Nephron (organoid): ENCODE measurements around the gene SLC17A5.
A peak's percentile ranks its signal among the peaks of the same experiment; 100 is the strongest.
"Not testable (repeated sequence)": the region's sequence is repeated elsewhere in the genome, so short reads cannot be mapped to it uniquely, and the experiment has no call there.

Experiments used
- H3K27ac Mint-ChIP-seq, 3 experiments: 2 replicates each; pipeline ENCODE4 v1.8.0; 2020; ENCODE audit warnings: mixed read lengths in 3 of 3, mild to moderate bottlenecking in 2 of 3, moderate library complexity in 1 of 3
- H3K27me3 Mint-ChIP-seq: 2 replicates; pipeline ENCODE4 v1.8.0; 2021; ENCODE audit warnings: low read depth, mild to moderate bottlenecking, moderate library complexity, mixed read lengths
- H3K36me3 Mint-ChIP-seq: 2 replicates; pipeline ENCODE4 v1.8.0; 2020; ENCODE audit warnings: low read depth, mixed read lengths
- H3K4me1 Mint-ChIP-seq: 2 replicates; pipeline ENCODE4 v1.8.0; 2020; ENCODE audit warnings: mixed read lengths
- H3K4me3 Mint-ChIP-seq, 3 experiments: 2 replicates each; pipeline ENCODE4 v1.8.0; 2020; ENCODE audit warnings: mild to moderate bottlenecking in 3 of 3, mixed read lengths in 3 of 3, moderate library complexity in 2 of 3
- H3K9me3 Mint-ChIP-seq: 2 replicates; pipeline ENCODE4 v1.8.0; 2020; ENCODE audit warnings: mixed read lengths
- TF ChIP-seq, protein P1 (sequence below), 3 experiments: fragments of 200-600 bp; sonication (generic); IDR thresholded peaks; one replicate each; pipeline ENCODE4 v1.5.0; 2021; ENCODE audit warnings: antibody characterized with exemption in 3 of 3; ENCODE audit not compliant: unreplicated experiment in 3 of 3

The SLC17A5 gene

DNA sequence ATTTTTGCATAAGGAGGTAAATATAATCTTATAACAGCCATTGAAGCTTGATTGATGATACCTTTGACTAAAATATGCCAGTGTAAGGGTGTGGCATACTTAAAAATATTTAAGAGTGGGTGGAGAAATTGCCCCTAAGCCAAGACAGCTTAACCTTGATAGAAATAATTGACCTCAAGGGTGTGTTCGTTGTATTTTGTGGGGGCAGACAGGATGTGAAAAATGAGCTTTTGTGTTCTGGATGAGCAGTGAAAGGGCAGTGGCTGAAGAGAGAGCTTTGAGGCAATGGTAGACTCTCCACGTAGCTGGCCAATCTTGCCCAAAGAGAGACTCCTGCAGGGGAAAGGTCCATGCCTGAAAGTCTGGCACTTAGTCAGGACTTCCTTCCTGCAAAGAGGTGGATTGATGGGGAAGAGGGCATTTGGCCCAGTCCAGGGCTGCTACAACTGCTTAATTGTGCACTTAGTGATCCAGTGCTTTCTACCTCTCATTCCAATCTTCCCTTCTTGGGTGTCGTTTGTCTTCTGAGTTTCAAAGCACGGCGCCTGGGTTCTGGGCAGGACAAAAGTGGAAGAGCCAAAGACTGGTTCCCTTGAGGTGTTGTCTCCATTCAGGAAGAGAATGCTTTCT is 26.6 kb upstream of the SLC17A5 start:
- peaks cover 19% of the 10 kb centered on the region for H3K4me1 Mint-ChIP-seq
- peaks cover 17% of the 10 kb centered on the region for H3K9me3 Mint-ChIP-seq
- H3K27me3 Mint-ChIP-seq: no peaks in the 10 kb centered on the region
- TF ChIP-seq, protein P1, sequence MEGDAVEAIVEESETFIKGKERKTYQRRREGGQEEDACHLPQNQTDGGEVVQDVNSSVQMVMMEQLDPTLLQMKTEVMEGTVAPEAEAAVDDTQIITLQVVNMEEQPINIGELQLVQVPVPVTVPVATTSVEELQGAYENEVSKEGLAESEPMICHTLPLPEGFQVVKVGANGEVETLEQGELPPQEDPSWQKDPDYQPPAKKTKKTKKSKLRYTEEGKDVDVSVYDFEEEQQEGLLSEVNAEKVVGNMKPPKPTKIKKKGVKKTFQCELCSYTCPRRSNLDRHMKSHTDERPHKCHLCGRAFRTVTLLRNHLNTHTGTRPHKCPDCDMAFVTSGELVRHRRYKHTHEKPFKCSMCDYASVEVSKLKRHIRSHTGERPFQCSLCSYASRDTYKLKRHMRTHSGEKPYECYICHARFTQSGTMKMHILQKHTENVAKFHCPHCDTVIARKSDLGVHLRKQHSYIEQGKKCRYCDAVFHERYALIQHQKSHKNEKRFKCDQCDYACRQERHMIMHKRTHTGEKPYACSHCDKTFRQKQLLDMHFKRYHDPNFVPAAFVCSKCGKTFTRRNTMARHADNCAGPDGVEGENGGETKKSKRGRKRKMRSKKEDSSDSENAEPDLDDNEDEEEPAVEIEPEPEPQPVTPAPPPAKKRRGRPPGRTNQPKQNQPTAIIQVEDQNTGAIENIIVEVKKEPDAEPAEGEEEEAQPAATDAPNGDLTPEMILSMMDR (IDR thresholded peaks at IDR 0.05; ENCODE audit: unreplicated experiment in 3 of 3): no peak
- H3K4me3 Mint-ChIP-seq: no peak overlapping the region
- H3K27ac Mint-ChIP-seq: no peak overlapping the region
- H3K36me3 Mint-ChIP-seq: no peaks in the 10 kb centered on the region

DNA sequence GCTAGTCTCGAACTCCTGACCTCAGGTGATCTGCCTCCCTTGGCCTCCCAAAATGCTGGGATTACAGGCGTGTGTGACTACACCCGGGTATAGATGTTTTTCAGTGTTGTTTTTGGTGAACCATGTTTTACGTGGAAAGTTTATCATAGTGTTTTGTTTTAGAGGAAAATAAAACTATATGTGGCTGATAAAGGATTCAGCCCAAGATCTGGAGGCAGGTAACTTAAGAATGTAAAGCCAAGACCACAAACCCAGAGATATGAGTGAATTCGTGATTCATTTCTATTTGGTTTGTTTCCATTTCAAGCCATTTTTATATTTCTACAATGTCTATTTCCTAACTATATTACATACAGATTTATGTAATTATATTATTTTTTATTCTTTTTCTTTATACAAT is 26.1 kb upstream of the SLC17A5 start:
- Mint-ChIP-seq H3K9me3 (peaks cover 17% of the 10 kb centered on the region), H3K4me1 (peaks cover 21% of the 10 kb centered on the region)
- not testable (repeated sequence) for H3K27ac Mint-ChIP-seq, H3K36me3 Mint-ChIP-seq, H3K27me3 Mint-ChIP-seq, H3K4me3 Mint-ChIP-seq

DNA sequence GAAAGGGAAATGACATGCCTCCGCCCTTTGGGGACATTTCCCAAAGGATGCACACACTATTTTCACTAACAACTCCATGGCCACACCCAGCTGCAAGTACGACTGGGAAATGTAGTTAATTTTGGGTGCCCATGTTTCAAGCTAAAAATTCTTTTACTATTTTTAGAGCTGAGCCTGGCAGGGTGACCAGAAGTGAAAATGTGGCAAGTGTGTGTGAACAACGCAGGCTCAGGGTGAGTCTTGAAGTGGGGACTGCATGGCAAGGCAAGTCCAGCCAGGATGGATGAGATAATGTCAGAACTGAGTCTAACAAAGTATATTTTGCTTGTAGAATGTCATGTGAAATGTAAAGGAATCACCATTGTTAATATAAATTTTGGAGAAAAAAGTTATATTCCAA is 25.2 kb upstream of the SLC17A5 start:
- Mint-ChIP-seq H3K9me3 (peaks cover 13% of the 10 kb centered on the region), H3K36me3 (no peaks in the 10 kb centered on the region), H3K4me3 (no peak overlapping the region), H3K27me3 (no peaks in the 10 kb centered on the region), H3K27ac (no peak overlapping the region), H3K4me1 (peaks cover 21% of the 10 kb centered on the region)
- TF ChIP-seq, protein P1 (IDR thresholded peaks at IDR 0.05; ENCODE audit: unreplicated experiment in 3 of 3): no peak

DNA sequence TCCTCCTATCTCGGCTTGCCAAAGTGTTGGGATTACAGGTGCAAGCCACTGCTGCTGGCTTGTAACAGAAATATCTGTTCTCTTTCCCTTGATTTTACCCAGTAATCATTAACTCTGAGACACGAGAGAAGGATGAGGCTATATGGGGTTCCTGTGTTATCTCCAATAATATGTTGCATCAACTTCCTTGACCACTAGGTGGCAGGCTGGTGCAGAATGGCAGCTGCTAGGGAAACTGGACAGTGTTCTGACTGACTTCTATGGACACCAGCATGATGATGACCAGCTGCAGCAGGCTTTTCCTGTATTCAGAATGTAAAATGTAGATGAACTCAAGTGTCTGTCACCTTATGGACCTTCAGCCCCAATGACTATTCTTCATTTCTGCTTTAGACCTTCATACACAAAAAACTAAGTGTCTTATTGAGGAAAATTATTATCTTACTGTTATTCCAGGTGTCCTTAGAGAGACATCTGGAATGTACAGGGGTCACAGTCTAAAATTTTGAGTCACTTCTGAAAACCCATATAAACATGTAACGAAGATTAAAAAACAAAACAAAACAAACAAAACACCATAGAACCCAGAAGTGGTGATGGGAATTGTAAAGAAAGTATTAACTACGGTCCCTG is 21.8 kb upstream of the SLC17A5 start:
- H3K27ac Mint-ChIP-seq: no peak overlapping the region
- no peaks in the 10 kb centered on the region for H3K9me3 Mint-ChIP-seq
- peaks cover 24% of the 10 kb centered on the region for H3K4me1 Mint-ChIP-seq
- H3K27me3 Mint-ChIP-seq: peaks cover 3% of the 10 kb centered on the region
- no peak overlapping the region for H3K4me3 Mint-ChIP-seq
- no peaks in the 10 kb centered on the region for H3K36me3 Mint-ChIP-seq
- TF ChIP-seq, protein P1 (IDR thresholded peaks at IDR 0.05; ENCODE audit: unreplicated experiment in 3 of 3): peak; percentile 80 to 85 (median 85)

DNA sequence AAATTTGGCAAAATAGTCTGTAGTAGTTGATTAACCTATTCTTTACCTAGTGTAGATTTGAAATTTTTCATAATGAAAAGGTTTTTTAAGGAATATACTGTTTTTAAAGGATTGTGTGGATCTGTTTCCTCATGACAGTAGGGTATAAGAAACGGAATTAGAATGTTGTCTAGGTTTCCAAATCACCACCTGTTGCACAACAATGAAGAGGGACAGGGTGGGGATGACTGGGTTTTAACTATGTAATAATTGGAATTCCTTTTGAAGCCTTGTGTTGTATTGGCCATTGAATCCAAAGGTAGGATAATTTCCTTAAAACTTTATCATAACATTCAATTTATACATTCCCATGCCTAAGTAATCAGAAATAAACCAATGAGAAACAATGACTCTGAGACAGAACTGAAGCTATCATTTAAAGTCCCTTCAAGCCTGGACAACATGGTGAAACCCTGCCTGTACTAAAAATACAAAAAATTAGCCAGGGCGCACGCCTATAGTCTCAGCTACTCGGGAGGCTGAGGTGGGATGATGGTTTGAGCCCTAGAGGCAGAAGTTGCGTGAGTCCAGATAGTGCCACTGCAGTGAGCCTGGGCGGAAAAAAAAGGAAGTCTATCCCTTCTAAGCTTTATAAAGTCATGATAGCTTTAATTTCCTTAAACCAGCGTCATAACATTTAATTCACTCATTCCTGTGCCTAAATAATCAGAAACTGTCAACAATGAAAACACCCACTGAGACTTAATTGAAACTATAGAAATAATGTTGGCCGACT is 18.3 kb upstream of the SLC17A5 start:
- Mint-ChIP-seq H3K36me3 (no peaks in the 10 kb centered on the region), H3K27me3 (peaks cover 3% of the 10 kb centered on the region), H3K4me3 (no peak overlapping the region), H3K4me1 (peaks cover 20% of the 10 kb centered on the region), H3K27ac (peak overlapping the region in 1 of 3 experiments; percentile 29), H3K9me3 (no peaks in the 10 kb centered on the region)
- TF ChIP-seq, protein P1 (IDR thresholded peaks at IDR 0.05; ENCODE audit: unreplicated experiment in 3 of 3): no peak

DNA sequence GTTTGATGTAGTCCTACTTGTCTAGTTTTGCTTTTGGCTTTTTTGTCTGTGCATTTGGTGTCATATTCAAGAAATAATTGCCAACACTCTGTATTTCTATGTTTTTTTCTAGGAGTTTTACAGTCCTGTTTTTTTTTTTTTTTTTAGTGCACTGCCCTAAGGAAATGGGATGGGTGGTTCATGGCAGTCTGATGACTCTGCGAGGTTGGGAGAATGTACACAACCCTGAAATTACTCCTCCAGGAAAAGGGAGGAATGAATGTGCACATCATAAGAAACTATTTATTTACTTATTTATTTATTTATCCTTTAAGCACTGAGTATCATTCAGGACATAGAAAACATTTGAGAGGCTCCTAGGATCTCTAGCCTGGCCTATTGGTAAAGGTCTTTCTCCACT is 15.2 kb upstream of the SLC17A5 start:
- H3K27ac Mint-ChIP-seq: no peak overlapping the region
- peaks cover 3% of the 10 kb centered on the region for H3K27me3 Mint-ChIP-seq
- H3K4me1 Mint-ChIP-seq: peaks cover 26% of the 10 kb centered on the region

More for the DNA sequence above, 15.2 kb upstream of the SLC17A5 start:
- no peaks in the 10 kb centered on the region for H3K36me3 Mint-ChIP-seq
- peak overlapping the region in 2 of 3 experiments; percentile 21 to 63 for H3K4me3 Mint-ChIP-seq
- TF ChIP-seq, protein P1 (IDR thresholded peaks at IDR 0.05; ENCODE audit: unreplicated experiment in 3 of 3): no peak
- no peaks in the 10 kb centered on the region for H3K9me3 Mint-ChIP-seq
